K562 (cell line): ENCODE results near the gene CCL5. TPM values are rescaled to one million over a fixed set of nuclear protein-coding genes. Genes with fewer than 3 reads are reported as not detected.

Experiments used
- CBFA2T2 ChIP-seq: fragments of 450-650 bp; conservative IDR thresholded peaks from 2 replicates; pipeline ENCODE4 v1.6.1; 2017; ENCODE audit warnings: mild to moderate bottlenecking
- ETV1 ChIP-seq: fragments of 450-650 bp; conservative IDR thresholded peaks from 2 replicates; pipeline ENCODE4 v1.6.1; 2016; ENCODE audit warnings: missing genetic modification characterization, control low read depth, low read depth, missing compliant biosample characterization
- HNRNPLL ChIP-seq: fragments of 200-400 bp; formaldehyde crosslinking; IDR thresholded peaks from 2 replicates; pipeline ENCODE4 v1.6.1; 2017; ENCODE audit warnings: low read length, low read depth, mild to moderate bottlenecking; ENCODE audit not compliant: poor library complexity, severe bottlenecking
- MAFG ChIP-seq: fragments of 450-650 bp; conservative IDR thresholded peaks from 2 replicates; pipeline ENCODE4 v1.6.1; 2016; ENCODE audit warnings: missing genetic modification characterization, missing compliant biosample characterization
- MECOM ChIP-seq: fragments of 250-450 bp; sonication (Bioruptor Pico); IDR thresholded peaks from 2 replicates; pipeline ENCODE4 v1.8.0; 2022; ENCODE audit warnings: inconsistent platforms
- NONO ChIP-seq, 2 experiments: fragments of 200-400 bp in 1 of 2; fragments of 450-650 bp in 1 of 2; formaldehyde crosslinking in 1 of 2; IDR thresholded peaks; 2 replicates each; pipeline ENCODE4 v1.6.1; 2017; ENCODE audit warnings: low read depth in 2 of 2, mild to moderate bottlenecking in 2 of 2, moderate library complexity in 2 of 2, low read length in 1 of 2
- NR2C1 ChIP-seq, 2 experiments: fragments of 450-650 bp; IDR thresholded peaks; 2 replicates each; pipeline ENCODE4 v1.6.1; 2017; ENCODE audit warnings: mild to moderate bottlenecking in 2 of 2, antibody characterized with exemption in 1 of 2, inconsistent platforms in 1 of 2, missing compliant biosample characterization in 1 of 2, missing genetic modification characterization in 1 of 2
- RNF2 ChIP-seq: sonication (generic); IDR thresholded peaks from 2 replicates; pipeline ENCODE4 v1.6.1; 2016
- TAF9B ChIP-seq: fragments of 450-650 bp; IDR thresholded peaks from 2 replicates; pipeline ENCODE4 v1.6.1; 2018; ENCODE audit warnings: mild to moderate bottlenecking; ENCODE audit not compliant: partially characterized antibody
- ZNF184 ChIP-seq: sonication (generic); formaldehyde crosslinking; IDR thresholded peaks from 2 replicates; pipeline ENCODE4 v1.5.0; 2020; ENCODE audit warnings: missing genetic modification reagents
- ZNF766 ChIP-seq: fragments of 200-800 bp; sonication (Bioruptor generic); conservative IDR thresholded peaks from 2 replicates; pipeline ENCODE4 v1.6.1; 2016; ENCODE audit warnings: missing genetic modification characterization, missing compliant biosample characterization
- polyA plus RNA-seq, 8 experiments: library from polyadenylated mRNA; depleted of rRNA in 4 of 8; stranded (reverse) in 5 of 8; unstranded in 3 of 8; fragments of >200 nt; fragmentation: Nextera tagmentation in 2 of 8; fragmentation: Illumina TruSeq in 1 of 8; extraction: Ambion mirVana in 2 of 8; extraction: Trizol in 1 of 8; gene quantifications; 2 replicates each; pipeline versions ENCODE4 v1.2.1 to v1.2.3, GENCODE V29; 2011 to 2014; ENCODE audit warnings: inconsistent platforms in 1 of 8, missing spikeins in 1 of 8
- total RNA-seq, 7 experiments: library from RNA; depleted of rRNA in 6 of 7; stranded (reverse); fragments of >200 nt in 6 of 7; fragmentation: Illumina TruSeq in 2 of 7; extraction: Trizol in 2 of 7; gene quantifications; 2 replicates each; pipeline versions ENCODE4 v1.2.1 to v1.2.3, GENCODE V29; 2011 to 2021; ENCODE audit warnings: low replicate concordance in 1 of 7
- TF ChIP-seq, protein P1 (sequence below), 2 experiments: fragments of 450-650 bp in 1 of 2; sonication (generic) in 1 of 2; formaldehyde crosslinking in 1 of 2; IDR thresholded peaks; 2 replicates each; pipeline versions ENCODE4 v1.7.1 to v1.9.0; 2016 to 2022; ENCODE audit warnings: inconsistent platforms in 1 of 2, mild to moderate bottlenecking in 1 of 2, missing genetic modification reagents in 1 of 2
- TF ChIP-seq, protein P2 (sequence below): fragments of 250-450 bp; sonication (Bioruptor Pico); IDR thresholded peaks from 2 replicates; pipeline ENCODE4 v1.8.0; 2021; ENCODE audit warnings: moderate library complexity, mild to moderate bottlenecking, inconsistent platforms
- TF ChIP-seq, protein P3 (sequence below): fragments of 450-650 bp; IDR thresholded peaks from 2 replicates; pipeline ENCODE4 v1.7.0; 2016; ENCODE audit warnings: borderline replicate concordance

Gene CCL5
- total and polyA plus RNA-seq, 9 of the 15 experiments (the other 6 are each of a cell fraction or from before 2014, with no cell fraction given): 0.18 to 0.59 (median 0.45) TPM; not detected in 1

DNA sequence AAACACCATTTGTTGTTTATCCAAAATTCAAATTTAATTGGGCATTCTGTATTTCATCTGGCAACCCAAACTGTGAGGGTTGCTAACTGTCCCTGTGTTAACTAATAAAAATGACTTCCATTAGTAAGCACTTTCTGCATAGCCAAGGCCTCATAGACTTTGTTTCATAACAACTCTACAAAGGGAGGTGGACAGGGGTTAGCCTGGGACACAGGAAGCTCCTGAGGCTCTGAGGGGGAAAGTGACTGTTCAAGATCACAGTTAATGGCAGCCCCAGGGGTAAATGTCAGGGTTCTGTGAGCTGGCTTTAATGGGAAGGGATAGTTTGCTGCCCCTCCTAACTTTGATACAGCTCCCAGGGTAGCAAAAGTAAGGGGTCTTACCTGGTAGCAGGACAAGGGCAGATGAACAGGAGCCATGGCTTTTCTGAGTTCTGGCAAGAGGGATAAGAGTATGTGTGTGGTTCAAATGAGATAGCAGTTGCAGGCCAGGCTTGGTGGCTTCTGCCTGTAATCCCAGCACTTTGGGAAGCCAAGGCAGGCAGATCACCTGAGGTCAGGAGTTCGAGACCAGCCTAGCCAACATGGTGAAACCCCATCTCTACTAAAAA is 13.7 kb downstream of the CCL5 start (continued):
- TF ChIP-seq, protein P1, sequence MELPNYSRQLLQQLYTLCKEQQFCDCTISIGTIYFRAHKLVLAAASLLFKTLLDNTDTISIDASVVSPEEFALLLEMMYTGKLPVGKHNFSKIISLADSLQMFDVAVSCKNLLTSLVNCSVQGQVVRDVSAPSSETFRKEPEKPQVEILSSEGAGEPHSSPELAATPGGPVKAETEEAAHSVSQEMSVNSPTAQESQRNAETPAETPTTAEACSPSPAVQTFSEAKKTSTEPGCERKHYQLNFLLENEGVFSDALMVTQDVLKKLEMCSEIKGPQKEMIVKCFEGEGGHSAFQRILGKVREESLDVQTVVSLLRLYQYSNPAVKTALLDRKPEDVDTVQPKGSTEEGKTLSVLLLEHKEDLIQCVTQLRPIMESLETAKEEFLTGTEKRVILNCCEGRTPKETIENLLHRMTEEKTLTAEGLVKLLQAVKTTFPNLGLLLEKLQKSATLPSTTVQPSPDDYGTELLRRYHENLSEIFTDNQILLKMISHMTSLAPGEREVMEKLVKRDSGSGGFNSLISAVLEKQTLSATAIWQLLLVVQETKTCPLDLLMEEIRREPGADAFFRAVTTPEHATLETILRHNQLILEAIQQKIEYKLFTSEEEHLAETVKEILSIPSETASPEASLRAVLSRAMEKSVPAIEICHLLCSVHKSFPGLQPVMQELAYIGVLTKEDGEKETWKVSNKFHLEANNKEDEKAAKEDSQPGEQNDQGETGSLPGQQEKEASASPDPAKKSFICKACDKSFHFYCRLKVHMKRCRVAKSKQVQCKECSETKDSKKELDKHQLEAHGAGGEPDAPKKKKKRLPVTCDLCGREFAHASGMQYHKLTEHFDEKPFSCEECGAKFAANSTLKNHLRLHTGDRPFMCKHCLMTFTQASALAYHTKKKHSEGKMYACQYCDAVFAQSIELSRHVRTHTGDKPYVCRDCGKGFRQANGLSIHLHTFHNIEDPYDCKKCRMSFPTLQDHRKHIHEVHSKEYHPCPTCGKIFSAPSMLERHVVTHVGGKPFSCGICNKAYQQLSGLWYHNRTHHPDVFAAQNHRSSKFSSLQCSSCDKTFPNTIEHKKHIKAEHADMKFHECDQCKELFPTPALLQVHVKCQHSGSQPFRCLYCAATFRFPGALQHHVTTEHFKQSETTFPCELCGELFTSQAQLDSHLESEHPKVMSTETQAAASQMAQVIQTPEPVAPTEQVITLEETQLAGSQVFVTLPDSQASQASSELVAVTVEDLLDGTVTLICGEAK (IDR thresholded peaks at IDR 0.05): no peak
- TF ChIP-seq, protein P1 (CRISPR knock-in tag; IDR thresholded peaks at IDR 0.05): no peak
- TF ChIP-seq, protein P2, sequence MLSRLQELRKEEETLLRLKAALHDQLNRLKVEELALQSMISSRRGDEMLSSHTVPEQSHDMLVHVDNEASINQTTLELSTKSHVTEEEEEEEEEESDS (CRISPR knock-in tag): no peak
- TF ChIP-seq TAF9B (no peak), CBFA2T2 (peak; percentile 33; the same call in 1 of the 2 replicates), NR2C1 (IDR thresholded peaks at IDR 0.05) (no peak), NR2C1 (tag; IDR thresholded peaks at IDR 0.05) (0 out of 2 replicates have a peak, but pooled peaks have one; percentile 13), HNRNPLL (no peak), ZNF766 (no peak), MAFG (tag) (peak; percentile 70), RNF2 (no peak), ETV1 (tag) (peak; percentile 72), NONO (IDR thresholded peaks at IDR 0.05; ENCODE audit: low read depth in 2 of 2, low read length in 1 of 2) (no peak), MECOM (CRISPR knock-in tag) (no peak), ZNF184 (no peak)
- TF ChIP-seq, protein P3, sequence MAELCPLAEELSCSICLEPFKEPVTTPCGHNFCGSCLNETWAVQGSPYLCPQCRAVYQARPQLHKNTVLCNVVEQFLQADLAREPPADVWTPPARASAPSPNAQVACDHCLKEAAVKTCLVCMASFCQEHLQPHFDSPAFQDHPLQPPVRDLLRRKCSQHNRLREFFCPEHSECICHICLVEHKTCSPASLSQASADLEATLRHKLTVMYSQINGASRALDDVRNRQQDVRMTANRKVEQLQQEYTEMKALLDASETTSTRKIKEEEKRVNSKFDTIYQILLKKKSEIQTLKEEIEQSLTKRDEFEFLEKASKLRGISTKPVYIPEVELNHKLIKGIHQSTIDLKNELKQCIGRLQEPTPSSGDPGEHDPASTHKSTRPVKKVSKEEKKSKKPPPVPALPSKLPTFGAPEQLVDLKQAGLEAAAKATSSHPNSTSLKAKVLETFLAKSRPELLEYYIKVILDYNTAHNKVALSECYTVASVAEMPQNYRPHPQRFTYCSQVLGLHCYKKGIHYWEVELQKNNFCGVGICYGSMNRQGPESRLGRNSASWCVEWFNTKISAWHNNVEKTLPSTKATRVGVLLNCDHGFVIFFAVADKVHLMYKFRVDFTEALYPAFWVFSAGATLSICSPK: no peak
